HepG2 (cell line): Measurements from ENCODE around the gene SERPINA3. TPM values are rescaled to one million over a fixed set of nuclear protein-coding genes. Genes with fewer than 3 reads are reported as not detected.
A peak's percentile ranks its signal among the peaks of the same experiment; 100 is the strongest.

Source experiments
- ARID2 ChIP-seq: sonication (generic); formaldehyde crosslinking; IDR thresholded peaks from 2 replicates; pipeline ENCODE4 v1.8.1; 2022; ENCODE audit warnings: mild to moderate bottlenecking, missing genetic modification reagents, borderline replicate concordance
- CEBPZ ChIP-seq: IDR thresholded peaks from 2 replicates; pipeline ENCODE4 v1.6.1; 2012; ENCODE audit warnings: low read length, improper control_type of control experiment
- DPF2 ChIP-seq: sonication (generic); formaldehyde crosslinking; IDR thresholded peaks from 2 replicates; pipeline ENCODE4 v1.4.0; 2020; ENCODE audit warnings: mild to moderate bottlenecking, low read depth, missing genetic modification reagents, borderline replicate concordance
- FOXM1 ChIP-seq: sonication (generic); formaldehyde crosslinking; IDR thresholded peaks from 2 replicates; pipeline ENCODE4 v1.5.0; 2020; ENCODE audit warnings: missing genetic modification reagents
- HHEX ChIP-seq: IDR thresholded peaks from 2 replicates; pipeline ENCODE4 v1.6.1; 2016; ENCODE audit warnings: control low read depth
- HIVEP1 ChIP-seq: sonication (generic); formaldehyde crosslinking; IDR thresholded peaks from 2 replicates; pipeline ENCODE4 v1.4.0; 2020; ENCODE audit warnings: mild to moderate bottlenecking, missing genetic modification reagents
- IKZF4 ChIP-seq: sonication (generic); formaldehyde crosslinking; IDR thresholded peaks from 2 replicates; pipeline ENCODE4 v1.5.1; 2020; ENCODE audit warnings: borderline replicate concordance, mild to moderate bottlenecking, low read depth, missing genetic modification reagents; ENCODE audit errors: not compliant biosample characterization
- MIER2 ChIP-seq: IDR thresholded peaks from 2 replicates; pipeline ENCODE4 v1.6.1; 2016; ENCODE audit warnings: missing biosample characterization, missing genetic modification reagents
- MIXL1 ChIP-seq: IDR thresholded peaks from 2 replicates; pipeline ENCODE4 v1.6.1; 2016
- MXD3 ChIP-seq: IDR thresholded peaks from 2 replicates; pipeline ENCODE4 v1.6.1; 2016; ENCODE audit warnings: mild to moderate bottlenecking, missing biosample characterization, missing genetic modification reagents
- NFE2L2 ChIP-seq: fragments of 150-350 bp; IDR thresholded peaks from 2 replicates; pipeline ENCODE4 v1.6.1; 2014; ENCODE audit warnings: low read length
- PAWR ChIP-seq: sonication (generic); formaldehyde crosslinking; IDR thresholded peaks from 2 replicates; pipeline ENCODE4 v1.4.0; 2020; ENCODE audit warnings: missing genetic modification reagents, mild to moderate bottlenecking, borderline replicate concordance
- PTBP1 ChIP-seq: fragments of 200-400 bp; formaldehyde crosslinking; IDR thresholded peaks from 2 replicates; pipeline ENCODE4 v1.6.1; 2018; ENCODE audit warnings: low read length, low read depth; ENCODE audit not compliant: poor library complexity, severe bottlenecking
- RFX3 ChIP-seq: IDR thresholded peaks from 2 replicates; pipeline ENCODE4 v1.6.1; 2016; ENCODE audit warnings: missing biosample characterization, missing genetic modification reagents
- RXRB ChIP-seq: IDR thresholded peaks from 2 replicates; pipeline ENCODE4 v1.6.1; 2016; ENCODE audit warnings: borderline replicate concordance, missing genetic modification reagents, missing compliant biosample characterization
- SATB2 ChIP-seq: sonication (generic); formaldehyde crosslinking; IDR thresholded peaks from 2 replicates; pipeline ENCODE4 v1.5.0; 2020; ENCODE audit warnings: missing genetic modification reagents
- SIX4 ChIP-seq: sonication (generic); formaldehyde crosslinking; IDR thresholded peaks from 2 replicates; pipeline ENCODE4 v1.4.0; 2020; ENCODE audit warnings: missing genetic modification reagents
- SSRP1 ChIP-seq: IDR thresholded peaks from 2 replicates; pipeline ENCODE4 v1.6.1; 2016; ENCODE audit warnings: control low read depth
- TSC22D2 ChIP-seq: sonication (generic); formaldehyde crosslinking; IDR thresholded peaks from 2 replicates; pipeline ENCODE4 v1.5.1; 2020; ENCODE audit warnings: missing genetic modification reagents, mild to moderate bottlenecking, borderline replicate concordance
- ZFAT ChIP-seq: sonication (generic); formaldehyde crosslinking; conservative IDR thresholded peaks from 2 replicates; pipeline ENCODE4 v1.8.1; 2023; ENCODE audit warnings: missing genetic modification reagents, inconsistent platforms
- ZNF121 ChIP-seq: sonication (generic); formaldehyde crosslinking; IDR thresholded peaks from 2 replicates; pipeline ENCODE4 v1.5.0; 2020; ENCODE audit warnings: mild to moderate bottlenecking, missing genetic modification reagents
- ZNF124 ChIP-seq: sonication (generic); formaldehyde crosslinking; IDR thresholded peaks from 2 replicates; pipeline ENCODE4 v1.4.0; 2020; ENCODE audit warnings: missing genetic modification reagents
- ZNF230 ChIP-seq: sonication (generic); formaldehyde crosslinking; IDR thresholded peaks from 2 replicates; pipeline ENCODE4 v1.4.0; 2020; ENCODE audit warnings: mild to moderate bottlenecking, missing genetic modification reagents
- ZNF605 ChIP-seq: sonication (generic); formaldehyde crosslinking; IDR thresholded peaks from 2 replicates; pipeline ENCODE4 v1.8.0; 2022; ENCODE audit warnings: mild to moderate bottlenecking, missing genetic modification reagents
- ZNF746 ChIP-seq: sonication (generic); formaldehyde crosslinking; IDR thresholded peaks from 2 replicates; pipeline ENCODE4 v1.8.0; 2022; ENCODE audit warnings: mild to moderate bottlenecking, missing genetic modification reagents
- ZNF770 ChIP-seq: sonication (generic); formaldehyde crosslinking; IDR thresholded peaks from 2 replicates; pipeline ENCODE4 v1.5.0; 2020; ENCODE audit warnings: mild to moderate bottlenecking, missing genetic modification reagents
- ZSCAN22 ChIP-seq: sonication (generic); formaldehyde crosslinking; IDR thresholded peaks from 2 replicates; pipeline ENCODE4 v1.4.0; 2020; ENCODE audit warnings: mild to moderate bottlenecking, missing genetic modification reagents
- ZSCAN29 ChIP-seq: sonication (generic); formaldehyde crosslinking; conservative IDR thresholded peaks from 2 replicates; pipeline ENCODE4 v1.4.0; 2020; ENCODE audit warnings: mild to moderate bottlenecking, missing genetic modification reagents
- polyA plus RNA-seq, 8 experiments: library from polyadenylated mRNA; depleted of rRNA in 3 of 8; stranded (reverse) in 7 of 8; unstranded in 1 of 8; fragments of >200 nt; fragmentation: Illumina TruSeq in 4 of 8; extraction: Trizol in 4 of 8; gene quantifications; 2 replicates each; pipeline versions ENCODE4 v1.2.1 to v1.2.3, GENCODE V29; 2011 to 2016; ENCODE audit warnings: low read depth in 4 of 8, missing spikeins in 1 of 8, mixed read lengths in 1 of 8; ENCODE audit not compliant: insufficient read depth in 1 of 8
- total RNA-seq, 5 experiments: library from RNA; depleted of rRNA; stranded (reverse); fragments of >200 nt; fragmentation: Illumina TruSeq; extraction: Trizol; gene quantifications; 2 replicates each; pipeline ENCODE4 v1.2.3, GENCODE V29; 2016; ENCODE audit warnings: low read depth in 1 of 5

The SERPINA3 gene
- total and polyA plus RNA-seq, 2 of the 13 experiments (the other 11 are each of a cell fraction or from before 2014, with no cell fraction given) = 825 to 2,200 TPM

DNA sequence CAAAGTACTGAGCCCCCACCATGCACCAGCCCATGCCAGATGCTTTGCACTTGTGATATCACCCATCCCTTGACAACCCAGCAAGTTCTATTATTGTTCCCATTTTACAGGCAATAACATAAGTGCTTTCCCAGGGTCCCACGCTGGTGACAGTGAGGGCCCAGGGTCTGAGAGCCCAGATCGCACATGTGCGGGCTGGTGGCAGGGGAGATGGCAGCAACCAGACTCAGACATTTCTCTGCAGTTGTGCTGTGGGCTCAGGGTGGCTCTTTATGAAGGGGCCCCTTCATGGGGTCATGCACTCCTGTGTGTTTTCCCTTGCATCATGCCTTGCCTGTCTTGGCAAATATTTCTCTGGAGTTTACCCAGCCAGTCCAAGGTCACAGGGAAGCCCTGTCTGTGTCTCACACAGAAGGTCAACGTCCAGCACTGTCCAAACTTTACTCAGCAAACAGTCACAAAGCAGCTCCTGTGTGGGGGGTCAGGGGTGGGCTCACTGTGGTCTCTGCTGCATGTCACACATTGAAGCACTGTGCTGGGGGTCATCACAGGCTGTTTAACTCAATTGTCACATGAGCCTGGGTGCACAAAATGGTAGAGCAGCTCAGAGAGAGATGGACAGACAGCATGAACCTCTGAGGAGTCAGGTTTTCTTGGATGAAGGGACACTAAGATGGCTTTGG is 18.3 kb upstream of the SERPINA3 start (continued):
- peak; percentile 21; the same call in 1 of the 2 replicates for TF ChIP-seq ZNF770 (CRISPR knock-in tag)
- no peak; the same call in 1 of the 2 replicates for TF ChIP-seq MXD3 (CRISPR knock-in tag)
- TF ChIP-seq ZSCAN29 = peak; percentile 90
- peak; percentile 67 for TF ChIP-seq ZNF230 (CRISPR knock-in tag)
- peak; percentile 96 for TF ChIP-seq MIXL1 (CRISPR knock-in tag)
- TF ChIP-seq MIER2 (CRISPR knock-in tag) = peak; percentile 88
- TF ChIP-seq ZSCAN22 (CRISPR knock-in tag) = peak; percentile 64; the same call in 1 of the 2 replicates
- no peak for TF ChIP-seq SATB2 (CRISPR knock-in tag)
- no peak for TF ChIP-seq PTBP1
- peak; percentile 87 for TF ChIP-seq SSRP1 (CRISPR knock-in tag)
- peak; percentile 97 for TF ChIP-seq ZNF605 (CRISPR knock-in tag)
- peak; percentile 63; the same call in 1 of the 2 replicates for TF ChIP-seq ZNF121 (CRISPR knock-in tag)
- TF ChIP-seq FOXM1 (CRISPR knock-in tag) = no peak
- TF ChIP-seq PAWR = no peak
- TF ChIP-seq ZFAT (CRISPR knock-in tag) = no peak
- peak; percentile 24; the same call in 1 of the 2 replicates for TF ChIP-seq NFE2L2
- peak; percentile 93 for TF ChIP-seq SIX4 (CRISPR knock-in tag)
- TF ChIP-seq RFX3 (CRISPR knock-in tag) = peak; percentile 29; the same call in 1 of the 2 replicates
- TF ChIP-seq HHEX (CRISPR knock-in tag) = peak; percentile 87
- TF ChIP-seq IKZF4 (CRISPR knock-in tag) = no peak
- TF ChIP-seq ZNF746 = peak; percentile 99
- peak; percentile 97 for TF ChIP-seq ZNF124 (CRISPR knock-in tag)
- peak; percentile 100 for TF ChIP-seq RXRB (CRISPR knock-in tag)
- TF ChIP-seq TSC22D2 (CRISPR knock-in tag) = peak; percentile 94
- TF ChIP-seq ARID2 (CRISPR knock-in tag) = peak; percentile 92; the same call in 1 of the 2 replicates
- peak; percentile 100 for TF ChIP-seq HIVEP1 (CRISPR knock-in tag)
- no peak for TF ChIP-seq CEBPZ
- TF ChIP-seq DPF2 (CRISPR knock-in tag) = peak; percentile 99
